HG02642 (cell line): Measurements from ENCODE around the gene SLC1A1.

ENCODE experiments used
- ATAC-seq: cut with Tn5 transposase; IDR thresholded peaks from one replicate; pipeline ENCODE4 v1.9.1; 2021; ENCODE audit warnings: mild to moderate bottlenecking; ENCODE audit not compliant: unreplicated experiment, poor library complexity

Gene SLC1A1

GRCh38 chr9:4573634-4574389 is 83.5 kb downstream of the SLC1A1 start:
- ATAC-seq, result no peak

- ATAC-seq, result peak; percentile 62
Measured at GRCh38 chr9:4574657-4575243, 84.5 kb downstream of the SLC1A1 start.

- no peak for ATAC-seq
Measured at GRCh38 chr9:4575997-4576396, 85.7 kb downstream of the SLC1A1 start.

- no peak for ATAC-seq
Measured at GRCh38 chr9:4576448-4576847, 86.2 kb downstream of the SLC1A1 start.

- no peak for ATAC-seq
Measured at GRCh38 chr9:4579001-4579400, 88.7 kb downstream of the SLC1A1 start.

GRCh38 chr9:4581035-4581760 is 90.9 kb downstream of the SLC1A1 start:
- ATAC-seq, result no peak

GRCh38 chr9:4581861-4582565 is 91.7 kb downstream of the SLC1A1 start:
- ATAC-seq, result no peak

- no peak for ATAC-seq
Measured at GRCh38 chr9:4583001-4583400, 92.7 kb downstream of the SLC1A1 start.

GRCh38 chr9:4584636-4585035 is 94.4 kb downstream of the SLC1A1 start:
- no peak for ATAC-seq

- ATAC-seq, result no peak
Measured at GRCh38 chr9:4585135-4585534, 94.9 kb downstream of the SLC1A1 start.

GRCh38 chr9:4588721-4589120 is 98.5 kb downstream of the SLC1A1 start:
- no peak for ATAC-seq

GRCh38 chr9:4590430-4591122 is 100.3 kb downstream of the SLC1A1 start:
- no peak for ATAC-seq

- ATAC-seq, result no peak
Measured at GRCh38 chr9:4591123-4591500, 100.8 kb downstream of the SLC1A1 start.

GRCh38 chr9:4592295-4592694 is 102.0 kb downstream of the SLC1A1 start:
- no peak for ATAC-seq

- no peak for ATAC-seq
Measured at GRCh38 chr9:4592886-4593285, 102.6 kb downstream of the SLC1A1 start.

GRCh38 chr9:4594545-4594944 is 104.3 kb downstream of the SLC1A1 start:
- ATAC-seq, result no peak

GRCh38 chr9:4594994-4595393 is 104.7 kb downstream of the SLC1A1 start:
- no peak for ATAC-seq

GRCh38 chr9:4596165-4596922 is 106.1 kb downstream of the SLC1A1 start:
- ATAC-seq, result peak; percentile 52

- ATAC-seq, result peak; percentile 50
Measured at GRCh38 chr9:4600368-4600767, 110.1 kb downstream of the SLC1A1 start.

- no peak for ATAC-seq
Measured at GRCh38 chr9:4603830-4604229, 113.6 kb downstream of the SLC1A1 start.
